Astrocyte (in vitro differentiated cells and primary cell): Measurements from ENCODE around the gene DCUN1D3.

Experiments
- EZH2 ChIP-seq: IDR thresholded peaks from 2 replicates; pipeline ENCODE4 v1.6.1; 2012; ENCODE audit warnings: mild to moderate bottlenecking, low read length, inconsistent platforms; ENCODE audit not compliant: insufficient read depth
- TF ChIP-seq, protein P1 (sequence below): IDR thresholded peaks from 2 replicates; pipeline ENCODE4 v1.5.1; 2011; ENCODE audit warnings: low read depth, mild to moderate bottlenecking, inconsistent platforms, low read length, moderate library complexity; ENCODE audit not compliant: insufficient read depth

DNA sequence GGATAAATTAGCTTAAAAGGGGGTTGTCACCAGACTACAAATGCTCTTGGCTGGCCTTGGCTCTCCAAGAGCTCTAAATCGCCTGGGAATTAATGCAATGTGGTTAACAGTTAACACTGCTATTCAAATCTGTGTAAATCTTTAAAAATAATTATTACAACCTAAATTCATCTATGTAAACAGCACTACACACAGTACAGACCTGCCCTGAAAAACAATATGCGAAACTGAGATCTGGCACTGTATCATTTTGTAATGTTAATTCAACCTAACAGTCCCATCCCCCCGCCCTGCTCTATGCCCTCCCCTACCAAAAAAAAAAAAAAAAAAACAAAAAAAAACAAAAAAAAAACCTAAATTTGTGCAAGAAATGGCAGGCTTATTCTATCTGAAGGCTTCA lies 40.9 kb downstream of the DCUN1D3 start:
- TF ChIP-seq, protein P1, sequence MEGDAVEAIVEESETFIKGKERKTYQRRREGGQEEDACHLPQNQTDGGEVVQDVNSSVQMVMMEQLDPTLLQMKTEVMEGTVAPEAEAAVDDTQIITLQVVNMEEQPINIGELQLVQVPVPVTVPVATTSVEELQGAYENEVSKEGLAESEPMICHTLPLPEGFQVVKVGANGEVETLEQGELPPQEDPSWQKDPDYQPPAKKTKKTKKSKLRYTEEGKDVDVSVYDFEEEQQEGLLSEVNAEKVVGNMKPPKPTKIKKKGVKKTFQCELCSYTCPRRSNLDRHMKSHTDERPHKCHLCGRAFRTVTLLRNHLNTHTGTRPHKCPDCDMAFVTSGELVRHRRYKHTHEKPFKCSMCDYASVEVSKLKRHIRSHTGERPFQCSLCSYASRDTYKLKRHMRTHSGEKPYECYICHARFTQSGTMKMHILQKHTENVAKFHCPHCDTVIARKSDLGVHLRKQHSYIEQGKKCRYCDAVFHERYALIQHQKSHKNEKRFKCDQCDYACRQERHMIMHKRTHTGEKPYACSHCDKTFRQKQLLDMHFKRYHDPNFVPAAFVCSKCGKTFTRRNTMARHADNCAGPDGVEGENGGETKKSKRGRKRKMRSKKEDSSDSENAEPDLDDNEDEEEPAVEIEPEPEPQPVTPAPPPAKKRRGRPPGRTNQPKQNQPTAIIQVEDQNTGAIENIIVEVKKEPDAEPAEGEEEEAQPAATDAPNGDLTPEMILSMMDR = no peak
- TF ChIP-seq EZH2 = no peak
